MCF 10A (cell line): ENCODE data around the gene SLC26A4. TPM values are rescaled to one million over a fixed set of nuclear protein-coding genes. Genes with fewer than 3 reads are reported as not detected.

Source experiments
- BruUV-seq: library from RNA; stranded (reverse); fragments of 400-500 nt; replicated peaks from 2 replicates; lab custom pipeline; 2021; lab: Mats Ljungman, UMichigan
- CTCF ChIA-PET: fragments of 300-600 bp; sonication (Branson Sonifier 250); formaldehyde crosslinking; extraction: SDS; loops from one replicate; lab custom pipeline; 2021; ENCODE audit warnings: antibody characterized with exemption, inconsistent platforms; lab: Yijun Ruan, JAX
- POLR2A ChIA-PET: fragments of 300-600, 350-650 bp; sonication (Branson Sonifier 250); formaldehyde crosslinking; extraction: SDS; loops from one replicate; lab custom pipeline; 2020; ENCODE audit warnings: antibody characterized with exemption, inconsistent platforms; lab: Yijun Ruan, JAX
- DNase-seq: peaks from one replicate; pipeline ENCODE4 v3.0.0-alpha.2; 2018; ENCODE audit not compliant: unreplicated experiment
- H3K27ac Mint-ChIP-seq: one replicate; pipeline ENCODE4 v1.8.0; 2022; ENCODE audit warnings: mild to moderate bottlenecking, low read depth, mixed read lengths; ENCODE audit not compliant: unreplicated experiment
- H3K27me3 Mint-ChIP-seq: one replicate; pipeline ENCODE4 v1.8.0; 2022; ENCODE audit warnings: mixed read lengths; ENCODE audit not compliant: insufficient read depth, unreplicated experiment
- H3K36me3 Mint-ChIP-seq: one replicate; pipeline ENCODE4 v1.8.0; 2022; ENCODE audit warnings: mild to moderate bottlenecking, moderate library complexity, mixed read lengths; ENCODE audit not compliant: insufficient read depth, unreplicated experiment
- H3K4me1 Mint-ChIP-seq: one replicate; pipeline ENCODE4 v1.8.0; 2022; ENCODE audit warnings: mixed read lengths; ENCODE audit not compliant: insufficient read depth, unreplicated experiment
- H3K4me3 Mint-ChIP-seq: one replicate; pipeline ENCODE4 v1.8.0; 2022; ENCODE audit warnings: mild to moderate bottlenecking, moderate library complexity, mixed read lengths; ENCODE audit not compliant: unreplicated experiment
- H3K9me3 Mint-ChIP-seq: one replicate; pipeline ENCODE4 v1.8.0; 2022; ENCODE audit warnings: mixed read lengths; ENCODE audit not compliant: unreplicated experiment
- intact Hi-C: fragments of 100-400 bp; cut with micrococcal nuclease; formaldehyde crosslinking; loops from 2 replicates; pipeline ENCODE4 v1.14.1; 2022
- total RNA-seq: library from RNA; stranded (reverse); gene quantifications from 2 replicates; pipeline ENCODE4 v1.2.3, GENCODE V29; 2022
- TF ChIP-seq, protein P1 (sequence below): fragments of 200-600 bp; IDR thresholded peaks from one replicate; pipeline ENCODE4 v1.8.0; 2022; ENCODE audit warnings: antibody characterized with exemption, mild to moderate bottlenecking; ENCODE audit not compliant: unreplicated experiment

The SLC26A4 gene
- total RNA-seq, 1 experiment from 2014 or later: 0.21 TPM

DNA sequence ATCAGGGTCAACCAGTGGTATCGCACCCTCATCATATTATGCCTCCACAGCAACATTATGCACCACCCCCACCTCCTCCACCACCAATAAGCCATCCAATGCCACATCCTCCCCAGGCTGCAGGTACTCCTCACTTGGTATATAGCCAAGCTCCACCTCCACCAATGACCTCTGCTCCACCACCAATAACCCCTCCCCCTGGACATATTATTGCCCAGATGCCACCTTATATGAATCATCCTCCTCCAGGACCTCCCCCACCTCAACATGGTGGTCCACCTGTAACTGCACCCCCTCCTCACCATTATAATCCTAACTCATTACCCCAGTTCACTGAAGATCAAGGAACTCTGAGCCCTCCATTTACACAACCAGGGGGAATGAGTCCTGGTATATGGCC is 98.0 kb downstream of the SLC26A4 start:
- peaks cover 50% of the 10 kb centered on the region for H3K36me3 Mint-ChIP-seq
- no peak overlapping the region for H3K27ac Mint-ChIP-seq
- H3K4me1 Mint-ChIP-seq: no peaks in the 10 kb centered on the region
- no TSS peak for BruUV-seq
- no peak for DNase-seq
- ChIA-PET CTCF (interaction anchor here (0.6 kb wide), 1 partner anchor 180 kb away, joined by 3 read pairs; no protein-coding TSS in a partner anchor), POLR2A (no interaction called here)
- H3K4me3 Mint-ChIP-seq: no peak overlapping the region
- TF ChIP-seq, protein P1, sequence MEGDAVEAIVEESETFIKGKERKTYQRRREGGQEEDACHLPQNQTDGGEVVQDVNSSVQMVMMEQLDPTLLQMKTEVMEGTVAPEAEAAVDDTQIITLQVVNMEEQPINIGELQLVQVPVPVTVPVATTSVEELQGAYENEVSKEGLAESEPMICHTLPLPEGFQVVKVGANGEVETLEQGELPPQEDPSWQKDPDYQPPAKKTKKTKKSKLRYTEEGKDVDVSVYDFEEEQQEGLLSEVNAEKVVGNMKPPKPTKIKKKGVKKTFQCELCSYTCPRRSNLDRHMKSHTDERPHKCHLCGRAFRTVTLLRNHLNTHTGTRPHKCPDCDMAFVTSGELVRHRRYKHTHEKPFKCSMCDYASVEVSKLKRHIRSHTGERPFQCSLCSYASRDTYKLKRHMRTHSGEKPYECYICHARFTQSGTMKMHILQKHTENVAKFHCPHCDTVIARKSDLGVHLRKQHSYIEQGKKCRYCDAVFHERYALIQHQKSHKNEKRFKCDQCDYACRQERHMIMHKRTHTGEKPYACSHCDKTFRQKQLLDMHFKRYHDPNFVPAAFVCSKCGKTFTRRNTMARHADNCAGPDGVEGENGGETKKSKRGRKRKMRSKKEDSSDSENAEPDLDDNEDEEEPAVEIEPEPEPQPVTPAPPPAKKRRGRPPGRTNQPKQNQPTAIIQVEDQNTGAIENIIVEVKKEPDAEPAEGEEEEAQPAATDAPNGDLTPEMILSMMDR: no peak
- no peaks in the 10 kb centered on the region for H3K9me3 Mint-ChIP-seq
- H3K27me3 Mint-ChIP-seq: no peaks in the 10 kb centered on the region
- intact Hi-C loops: no loop called here

GRCh38 chr7:107767391-107767790 is 106.8 kb downstream of the SLC26A4 start:
- Mint-ChIP-seq H3K9me3 (no peaks in the 10 kb centered on the region), H3K27me3 (peaks cover 11% of the 10 kb centered on the region), H3K27ac (no peak overlapping the region), H3K4me1 (peaks cover 10% of the 10 kb centered on the region), H3K4me3 (no peak overlapping the region), H3K36me3 (no peaks in the 10 kb centered on the region)
- no TSS peak for BruUV-seq
- TF ChIP-seq, protein P1: no peak
- POLR2A ChIA-PET: interaction anchor here (0.9 to 1.5 kb wide), 2 partner anchors 15 to 24 kb away, joined by 3 to 4 read pairs; partner anchors contain the start of gene CBLL1
- intact Hi-C loops: no loop called here
- no peak for DNase-seq
- CTCF ChIA-PET: interaction anchor here (0.6 to 1.3 kb wide), 3 partner anchors 20 to 112 kb away, joined by 3 to 6 read pairs (median 4); no protein-coding TSS in a partner anchor

Other genes starting within 250 kb of the SLC26A4 start
- not detected in 2 replicates for gene GPR22, start 190.8 kb upstream of the SLC26A4 start, total RNA-seq
- 40.3 and 40.9 TPM in 2 replicates for gene COG5, start 96.9 kb upstream of the SLC26A4 start, total RNA-seq
- gene DUS4L, start 96.9 kb upstream of the SLC26A4 start, total RNA-seq: 14.5 and 16.3 TPM in 2 replicates
- gene BCAP29, start 80.6 kb upstream of the SLC26A4 start, total RNA-seq: 61.5 and 73.4 TPM in 2 replicates
- gene CBLL1, start 83.3 kb downstream of the SLC26A4 start, total RNA-seq: 34.5 and 39.7 TPM in 2 replicates
- gene SLC26A3, start 142.4 kb downstream of the SLC26A4 start, total RNA-seq: not detected in 2 replicates
- gene DLD, start 230.4 kb downstream of the SLC26A4 start, total RNA-seq: 83.0 and 85.7 TPM in 2 replicates